G401.6 (cell line): ENCODE data around the gene ZFP2.
"Not testable (repeated sequence)": the region's sequence is repeated elsewhere in the genome, so short reads cannot be mapped to it uniquely, and the experiment has no call there.

ENCODE experiments used
- FAIRE-seq: peaks from 2 replicates; lab custom pipeline; 2012; peaks lifted over from hg19 to GRCh38; lab: Jason Lieb, UNC

Gene ZFP2

DNA sequence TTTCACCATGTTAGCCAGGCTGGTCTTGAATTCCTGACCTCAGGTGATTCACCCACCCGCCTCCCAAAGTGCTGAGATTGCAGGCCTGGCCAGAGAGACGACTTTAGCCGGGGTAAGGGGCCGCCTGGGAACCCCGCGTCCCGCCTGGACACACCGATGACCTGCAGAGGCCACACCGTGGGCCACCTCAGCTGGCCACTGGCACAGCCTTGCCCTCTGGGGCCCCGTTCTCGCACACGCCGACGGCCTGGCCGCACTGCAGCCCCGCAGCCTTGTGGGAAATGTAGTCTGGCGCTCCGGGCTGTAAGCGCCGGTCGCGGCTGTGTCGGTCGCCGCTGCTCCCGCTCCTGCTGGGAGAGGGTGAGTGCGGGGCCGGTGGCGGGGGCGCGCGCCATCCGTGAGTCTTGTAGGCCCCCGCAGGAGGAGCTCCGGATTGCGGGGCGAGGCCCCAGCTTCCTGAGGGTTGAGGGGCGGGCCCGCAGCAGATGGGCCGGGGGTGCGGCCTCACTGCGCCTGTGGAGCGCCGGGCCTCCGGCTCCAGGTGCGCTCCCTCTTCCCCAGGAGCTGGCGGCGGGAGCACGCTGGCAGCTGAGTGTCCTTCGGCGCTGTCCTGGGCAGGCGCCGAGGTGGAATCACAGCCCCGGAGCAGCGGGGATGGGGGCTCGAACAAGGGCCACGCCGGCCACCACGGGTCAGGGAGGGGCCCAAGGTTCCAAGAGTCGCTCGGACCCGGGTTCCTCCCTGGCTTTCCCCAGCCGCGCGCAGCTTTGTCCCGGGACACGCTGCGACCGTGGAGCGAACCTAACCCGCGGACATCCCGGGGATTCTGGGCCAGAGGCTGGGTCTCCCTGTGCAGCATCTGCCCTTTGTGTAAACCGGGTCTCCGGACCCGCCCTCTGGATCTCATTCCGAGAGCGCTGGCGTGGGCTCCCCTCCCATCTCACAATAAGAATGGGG, at the start of gene ZFP2:
Gene ZFP2, plus strand, starts transcription at position 299 of the 957 bp plus-strand sequence. CDS start 35,401 bp downstream, outside the sequence.
- no peak for FAIRE-seq

DNA sequence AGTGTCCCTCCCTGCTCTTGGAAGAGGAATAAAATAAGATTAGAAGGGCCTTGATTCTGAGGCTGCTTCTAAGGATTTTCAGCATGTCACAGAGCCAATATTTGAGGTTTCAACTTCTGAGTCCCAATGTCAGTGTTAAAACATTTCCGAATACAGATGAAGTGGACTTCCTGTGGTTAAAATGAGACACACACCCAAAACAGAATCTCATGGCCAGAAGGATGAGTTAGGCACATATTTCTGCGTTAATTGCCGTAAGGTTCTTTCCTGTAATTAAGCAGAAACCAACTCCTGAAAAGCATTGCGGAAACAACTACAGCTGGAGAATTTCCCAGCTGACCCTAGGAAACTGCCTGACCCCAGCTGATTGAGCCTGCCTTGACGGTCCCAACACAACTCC, 46.4 kb upstream of the ZFP2 start:
- FAIRE-seq, result no peak

DNA sequence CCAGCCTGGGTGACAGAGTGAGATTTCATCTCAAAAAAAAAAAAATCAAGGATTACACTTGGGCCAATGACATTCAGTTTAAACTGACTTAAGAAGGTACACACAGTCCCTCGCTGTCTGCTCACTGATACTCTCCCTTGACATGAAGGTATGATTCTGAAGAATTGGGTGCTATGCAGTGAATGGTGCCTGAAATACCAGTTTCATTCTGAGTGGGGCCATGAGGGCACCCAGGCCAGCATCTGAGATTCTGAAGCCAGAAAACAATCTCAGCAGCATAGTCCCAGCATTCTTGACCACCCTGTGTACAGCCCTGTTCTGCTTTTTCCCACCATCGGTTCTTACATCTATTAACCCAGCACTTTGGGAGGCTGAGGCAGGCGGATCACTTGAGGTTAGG, 43.8 kb upstream of the ZFP2 start:
- FAIRE-seq, result no peak

DNA sequence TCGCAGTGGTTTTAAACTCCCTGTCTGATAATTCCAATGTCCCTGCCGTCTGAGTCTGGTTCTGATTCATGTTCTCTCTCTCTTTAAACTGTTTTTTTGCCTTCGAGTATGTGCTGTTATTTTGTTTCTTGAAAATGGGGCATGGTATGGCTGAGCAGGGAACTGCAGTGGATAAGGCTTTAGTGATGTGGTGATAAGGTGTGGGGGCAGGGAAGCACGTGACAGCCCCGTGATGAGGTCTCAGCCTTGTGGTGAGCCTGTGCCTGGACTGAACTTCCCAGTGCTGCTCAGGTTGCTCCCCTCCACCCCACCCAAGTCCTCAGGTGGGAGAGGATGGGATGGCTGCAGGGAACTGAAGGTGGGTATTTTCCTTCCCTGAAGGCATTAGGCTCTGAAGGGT, 41.4 kb upstream of the ZFP2 start:
- FAIRE-seq, result no peak

DNA sequence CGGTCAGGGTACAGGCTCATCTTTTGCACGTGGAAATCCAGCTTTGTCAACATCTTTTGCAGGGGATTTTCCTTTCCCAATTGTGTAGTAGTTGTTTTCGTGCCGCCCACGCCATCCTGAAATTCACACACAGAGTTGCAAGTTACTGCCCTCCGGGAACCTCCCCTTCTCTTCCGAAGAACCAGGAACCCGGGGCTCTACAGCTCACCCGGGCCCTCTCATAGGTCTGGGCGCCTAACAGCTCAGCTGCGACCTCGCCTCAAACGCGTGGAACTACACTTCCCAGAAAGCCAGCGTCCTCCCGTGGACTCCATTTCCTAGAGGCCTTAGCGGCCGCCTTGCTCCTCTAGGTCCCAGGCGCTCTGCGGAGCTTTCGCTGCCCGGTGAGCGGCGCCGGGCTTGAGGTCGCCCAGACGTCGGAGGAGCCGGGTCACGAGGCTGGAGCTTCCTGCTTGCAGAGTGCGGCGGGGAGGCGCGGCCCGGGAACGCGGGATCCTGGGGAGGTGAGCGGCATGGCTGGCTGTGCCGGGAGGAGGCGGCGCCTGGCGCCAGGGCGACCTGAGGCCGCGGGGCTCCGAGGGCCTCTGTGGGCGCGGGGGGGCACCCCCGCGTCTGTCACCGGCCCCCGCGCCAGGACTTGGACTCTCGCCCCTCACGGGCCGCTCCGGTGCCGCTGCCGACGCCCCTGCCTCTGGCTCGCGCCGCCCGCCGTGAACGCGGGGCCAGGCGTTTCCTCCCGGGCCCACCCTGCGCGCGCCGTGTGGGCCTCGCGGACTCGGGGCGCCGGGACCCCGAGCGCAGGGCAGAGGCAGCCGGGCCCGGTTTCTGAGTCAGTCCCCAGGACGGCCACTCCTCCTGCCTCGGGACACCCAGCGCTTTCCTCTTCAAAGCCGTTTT, 35.8 kb upstream of the ZFP2 start, which contains the start of gene ZNF354B:
Gene ZNF354B, plus strand, starts transcription at position 329 of the 897 bp plus-strand sequence. CDS start 1,095 bp downstream, outside the sequence.
- peak; percentile 84 for FAIRE-seq

DNA sequence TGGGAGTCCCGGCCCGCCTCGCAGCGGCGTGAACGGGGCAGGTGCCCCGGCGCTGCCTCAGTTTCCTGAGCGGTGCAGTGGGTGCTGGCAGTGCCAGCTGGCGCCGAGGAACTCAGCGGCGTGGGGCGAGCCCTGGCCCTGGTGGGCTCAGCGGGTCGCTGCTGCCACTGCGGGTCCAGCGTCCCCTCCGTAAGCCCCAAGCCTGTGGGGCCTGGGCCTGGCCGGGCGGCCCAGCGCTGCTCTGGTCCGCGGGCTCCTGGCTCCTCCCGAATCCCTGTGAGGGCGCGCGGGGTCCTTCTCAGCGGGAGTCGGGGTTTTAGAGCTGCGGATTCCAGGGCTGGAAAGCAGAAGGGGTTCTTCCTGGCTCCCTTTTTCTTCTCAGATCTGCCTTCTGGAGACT, 35.1 kb upstream of the ZFP2 start:
- not testable (repeated sequence) for FAIRE-seq

DNA sequence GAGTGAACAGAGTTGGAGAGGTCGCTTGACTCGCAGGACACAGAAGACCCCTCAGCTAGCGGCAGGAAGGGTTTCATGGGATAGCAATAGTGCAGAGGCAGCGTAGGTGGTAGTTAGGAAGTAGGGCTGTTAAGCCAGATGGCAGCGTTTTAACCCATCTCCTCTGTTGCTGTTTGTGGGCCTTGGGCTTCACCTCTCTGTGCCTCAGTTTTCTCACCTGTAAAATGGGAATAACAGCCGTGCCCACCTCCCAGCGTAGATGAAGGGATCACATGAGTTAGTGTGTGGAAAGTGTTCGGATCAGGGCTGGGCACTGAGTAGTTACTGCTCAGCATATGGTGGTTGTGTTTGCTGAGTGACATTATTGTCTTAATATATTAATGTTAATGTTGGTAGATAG, 34.1 kb upstream of the ZFP2 start:
- no peak for FAIRE-seq

DNA sequence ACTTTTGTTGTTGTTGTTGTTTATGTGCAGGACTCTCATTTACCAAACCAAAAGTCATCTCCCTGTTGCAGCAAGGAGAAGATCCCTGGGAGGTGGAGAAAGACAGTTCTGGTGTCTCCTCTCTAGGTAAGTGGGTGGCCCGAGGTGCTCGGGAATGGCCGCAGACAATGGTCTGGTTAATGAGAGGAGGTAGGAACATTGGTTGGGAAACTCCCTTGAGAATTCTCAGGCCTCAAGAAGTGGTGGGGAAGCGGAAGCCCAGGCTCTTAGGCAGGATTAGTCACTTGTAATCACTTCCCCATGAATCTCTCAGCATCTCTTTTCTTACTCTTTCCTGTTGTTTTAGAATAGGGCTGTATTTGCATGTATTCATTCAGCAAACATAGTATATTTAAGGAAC, 28.8 kb upstream of the ZFP2 start:
- no peak for FAIRE-seq

DNA sequence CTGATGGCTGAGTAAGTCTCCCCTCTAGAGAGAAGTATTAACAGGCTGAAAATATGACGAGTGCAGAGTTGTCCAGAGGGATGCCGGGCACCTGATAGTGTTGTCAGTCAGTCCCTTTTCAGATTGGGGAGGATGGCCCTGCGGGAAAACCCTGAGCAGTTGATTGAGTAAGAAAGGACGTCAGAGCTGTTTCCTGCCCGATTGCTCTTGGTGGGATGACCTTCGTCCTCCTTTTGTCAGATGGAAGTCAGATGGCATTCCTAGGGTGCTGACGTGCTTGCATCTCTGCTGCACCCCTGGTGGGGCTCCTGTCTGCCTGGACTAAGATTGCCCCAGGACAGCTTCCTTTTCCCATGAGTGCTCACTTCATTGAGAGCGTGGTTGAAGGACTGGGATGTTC, 26.1 kb upstream of the ZFP2 start:
- no peak for FAIRE-seq

DNA sequence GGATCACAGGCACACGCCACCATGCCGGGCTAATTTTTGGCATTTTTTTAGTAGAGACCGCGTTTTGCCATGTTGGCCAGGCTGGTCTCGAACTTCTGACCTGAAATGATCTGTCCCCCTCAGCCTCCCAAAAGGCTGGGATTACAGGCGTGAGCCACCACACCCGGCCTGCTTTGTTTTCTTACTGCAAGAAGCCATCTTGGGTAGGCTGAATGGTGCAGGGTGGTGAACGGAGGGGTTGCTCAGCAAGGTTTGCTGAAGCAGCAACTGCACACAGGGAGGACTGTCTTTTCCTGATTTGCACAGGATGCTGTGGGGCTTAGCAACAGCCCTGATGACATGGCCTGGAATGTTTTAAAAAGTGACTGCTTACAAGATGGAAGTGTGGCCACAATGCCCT, 25.3 kb upstream of the ZFP2 start:
- no peak for FAIRE-seq

DNA sequence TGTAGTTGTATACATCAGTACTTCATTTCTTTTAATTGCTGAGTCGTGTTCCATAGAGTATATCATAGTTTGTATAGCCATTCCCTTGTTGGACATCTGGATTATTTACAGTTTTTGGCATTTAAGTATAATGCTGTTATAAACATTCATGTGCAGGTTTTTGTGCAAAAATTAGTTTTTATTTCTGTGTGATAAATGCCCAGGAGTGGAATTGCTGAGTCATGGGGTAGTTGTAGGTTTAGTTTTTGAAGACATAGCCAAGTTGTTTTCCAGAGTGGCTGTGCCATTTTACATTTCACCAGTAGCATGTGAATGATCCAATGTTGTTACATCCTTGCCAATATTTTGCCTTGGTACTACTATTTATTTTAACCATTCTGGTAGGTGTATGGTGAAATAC, 23.4 kb upstream of the ZFP2 start:
- no peak for FAIRE-seq

DNA sequence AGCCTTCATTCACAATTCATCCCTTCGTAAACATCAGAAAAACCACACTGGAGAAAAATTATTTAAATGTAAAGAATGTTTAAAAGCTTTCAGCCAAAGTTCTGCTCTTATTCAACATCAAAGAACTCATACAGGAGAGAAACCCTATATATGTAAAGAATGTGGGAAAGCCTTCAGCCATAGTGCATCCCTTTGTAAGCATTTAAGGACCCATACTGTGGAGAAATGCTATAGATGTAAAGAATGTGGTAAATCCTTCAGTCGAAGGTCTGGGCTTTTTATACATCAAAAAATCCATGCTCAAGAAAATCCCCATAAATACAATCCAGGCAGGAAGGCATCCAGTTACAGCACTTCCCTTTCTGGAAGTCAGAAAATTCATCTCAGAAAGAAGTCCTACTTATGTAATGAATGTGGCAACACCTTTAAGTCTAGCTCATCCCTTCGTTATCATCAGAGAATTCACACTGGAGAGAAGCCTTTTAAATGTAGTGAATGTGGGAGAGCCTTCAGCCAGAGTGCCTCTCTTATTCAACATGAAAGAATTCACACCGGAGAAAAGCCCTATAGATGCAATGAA, 12.5 kb upstream of the ZFP2 start:
- FAIRE-seq, result not testable (repeated sequence)

DNA sequence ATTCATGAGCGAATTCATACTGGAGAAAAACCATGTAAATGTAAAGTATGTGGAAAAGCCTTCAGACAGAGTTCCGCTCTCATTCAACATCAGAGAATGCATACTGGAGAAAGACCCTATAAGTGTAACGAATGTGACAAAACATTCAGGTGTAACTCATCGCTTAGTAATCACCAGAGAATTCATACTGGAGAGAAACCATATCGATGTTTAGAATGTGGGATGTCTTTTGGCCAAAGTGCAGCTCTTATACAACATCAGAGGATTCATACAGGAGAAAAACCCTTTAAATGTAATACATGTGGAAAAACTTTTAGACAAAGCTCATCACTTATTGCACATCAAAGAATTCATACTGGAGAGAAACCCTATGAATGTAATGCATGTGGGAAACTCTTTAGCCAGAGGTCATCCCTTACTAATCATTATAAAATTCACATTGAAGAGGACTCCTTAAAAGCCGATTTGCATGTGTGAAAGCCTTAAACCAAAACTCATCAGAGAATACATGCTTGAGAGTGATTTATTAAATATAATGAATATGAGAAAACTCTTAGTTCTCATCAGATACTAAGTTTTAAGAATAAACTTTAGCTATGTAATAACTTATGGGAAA, 11.8 kb upstream of the ZFP2 start:
- no peak for FAIRE-seq

DNA sequence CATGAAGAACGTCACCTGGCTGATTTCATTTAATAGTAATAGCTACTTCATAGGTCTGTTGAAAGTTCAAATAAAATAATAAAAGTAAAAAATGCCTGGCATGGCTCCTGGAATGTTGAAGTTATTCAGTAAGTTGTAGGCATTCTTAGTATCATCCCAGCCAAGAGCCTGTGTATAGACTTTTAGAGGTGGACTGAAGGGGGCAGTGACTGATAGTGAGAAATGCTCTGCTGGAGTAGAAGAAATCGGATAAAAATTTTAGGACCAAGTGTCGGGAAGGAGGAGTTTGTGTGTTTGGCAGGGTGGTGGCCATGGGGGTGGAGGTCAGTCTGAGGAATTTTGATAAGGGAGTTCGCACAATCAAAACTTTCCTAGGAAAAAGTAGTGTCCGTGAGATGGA, 3.6 kb downstream of the ZFP2 start:
- no peak for FAIRE-seq

DNA sequence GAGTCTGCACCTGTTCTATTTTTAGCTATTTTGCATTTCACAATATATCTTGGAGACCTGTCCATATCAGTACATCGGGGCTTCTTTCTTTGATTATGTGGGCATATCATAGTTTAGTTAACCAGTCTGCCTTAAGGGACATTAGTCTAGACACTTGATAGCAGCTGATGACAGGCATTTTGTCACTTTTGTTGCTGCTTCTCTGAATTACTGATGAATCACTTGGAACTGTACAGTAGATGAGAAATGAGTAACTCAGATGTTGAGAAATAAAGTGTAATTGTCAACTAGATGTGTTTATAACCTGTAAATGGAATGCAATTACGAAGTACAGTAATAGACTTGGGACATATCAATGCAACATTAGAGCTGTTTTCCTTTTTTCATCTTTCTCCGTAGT, 7.1 kb downstream of the ZFP2 start:
- FAIRE-seq, result no peak

DNA sequence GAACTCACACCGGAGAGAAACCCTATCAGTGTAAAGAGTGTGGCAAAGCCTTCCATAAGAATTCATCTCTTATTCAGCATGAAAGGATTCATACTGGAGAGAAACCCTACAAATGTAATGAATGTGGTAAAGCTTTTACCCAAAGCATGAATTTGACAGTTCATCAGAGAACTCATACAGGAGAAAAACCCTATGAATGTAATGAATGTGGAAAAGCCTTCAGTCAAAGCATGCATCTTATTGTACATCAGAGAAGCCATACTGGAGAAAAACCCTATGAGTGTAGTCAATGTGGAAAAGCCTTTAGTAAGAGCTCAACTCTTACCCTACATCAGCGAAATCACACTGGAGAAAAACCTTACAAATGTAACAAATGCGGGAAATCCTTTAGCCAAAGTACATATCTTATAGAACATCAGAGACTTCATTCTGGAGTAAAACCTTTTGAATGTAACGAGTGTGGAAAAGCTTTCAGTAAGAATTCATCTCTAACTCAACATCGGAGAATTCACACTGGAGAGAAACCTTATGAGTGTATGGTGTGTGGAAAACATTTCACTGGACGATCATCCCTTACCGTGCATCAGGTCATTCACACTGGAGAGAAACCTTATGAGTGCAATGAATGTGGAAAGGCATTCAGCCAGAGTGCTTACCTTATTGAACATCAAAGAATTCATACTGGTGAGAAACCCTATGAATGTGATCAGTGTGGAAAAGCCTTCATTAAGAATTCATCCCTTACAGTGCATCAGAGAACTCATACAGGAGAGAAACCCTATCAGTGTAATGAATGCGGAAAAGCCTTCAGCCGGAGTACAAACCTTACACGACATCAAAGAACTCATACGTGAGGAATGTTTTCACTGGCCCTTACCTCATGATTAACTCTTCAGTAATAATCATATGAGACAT, 36.4 kb downstream of the ZFP2 start:
- FAIRE-seq, result no peak

DNA sequence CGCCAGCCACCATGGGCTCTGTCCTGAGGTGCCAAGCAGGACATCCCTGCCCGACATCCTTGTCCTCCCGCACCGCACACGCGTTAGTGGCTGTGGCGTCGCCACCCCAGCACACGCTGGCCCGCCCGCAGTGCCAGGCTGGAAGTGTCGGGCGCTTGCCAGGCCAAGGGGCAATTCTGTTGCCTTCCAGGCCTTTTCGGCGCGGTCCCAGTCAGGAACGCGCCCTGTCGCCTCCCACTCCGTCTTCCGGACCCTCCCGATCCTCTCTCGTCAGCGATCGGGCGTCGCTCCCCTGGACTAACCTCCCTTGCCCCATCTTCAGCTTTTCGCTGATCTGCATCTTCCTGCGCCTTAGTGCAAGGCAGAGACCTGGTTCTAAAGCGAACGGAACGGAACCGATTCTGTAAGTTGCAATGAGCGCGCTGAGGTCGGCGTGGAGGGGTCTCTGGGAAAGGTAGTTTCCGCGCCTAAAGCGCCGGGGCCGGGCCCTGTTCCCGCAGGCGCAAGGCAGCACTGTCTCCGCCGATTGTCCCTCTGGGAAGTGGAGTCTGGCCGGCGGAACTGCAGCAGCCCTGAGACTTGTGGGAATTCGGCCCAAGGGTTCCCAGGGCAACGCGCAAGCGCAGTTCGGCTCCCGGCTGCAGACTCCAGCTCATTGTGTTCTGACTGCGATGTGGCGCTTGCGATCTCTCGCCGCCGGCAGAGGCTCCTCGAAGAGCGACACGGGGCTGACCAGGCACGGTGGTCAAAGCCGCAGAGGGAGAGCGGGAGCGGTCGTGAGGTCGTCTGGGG, 45.1 kb downstream of the ZFP2 start, which contains the start of gene ZNF454:
Gene ZNF454, plus strand, starts transcription at position 630 of the 792 bp plus-strand sequence. CDS start 1,594 bp downstream, outside the sequence.
- FAIRE-seq, result no peak

DNA sequence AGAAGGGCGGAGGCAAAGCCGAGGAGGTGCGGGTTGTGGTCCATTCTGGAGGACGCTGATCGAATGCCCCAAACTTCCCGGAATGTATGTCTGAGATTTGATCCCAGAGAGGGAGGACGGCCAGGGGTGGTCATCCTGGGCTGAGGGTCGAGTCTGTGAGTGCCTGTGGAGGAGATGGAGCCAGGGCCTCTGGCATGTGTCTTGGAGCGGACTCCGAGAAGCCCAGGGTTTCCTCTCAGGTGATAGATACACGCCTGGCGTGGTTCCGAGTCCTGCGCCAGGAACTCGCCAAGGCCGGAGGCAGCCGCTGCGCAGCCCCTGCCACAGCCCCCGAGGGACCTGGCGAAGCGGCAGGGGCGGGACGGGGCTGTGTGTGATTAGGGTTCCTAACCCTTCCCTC, 45.6 kb downstream of the ZFP2 start:
- no peak for FAIRE-seq

DNA sequence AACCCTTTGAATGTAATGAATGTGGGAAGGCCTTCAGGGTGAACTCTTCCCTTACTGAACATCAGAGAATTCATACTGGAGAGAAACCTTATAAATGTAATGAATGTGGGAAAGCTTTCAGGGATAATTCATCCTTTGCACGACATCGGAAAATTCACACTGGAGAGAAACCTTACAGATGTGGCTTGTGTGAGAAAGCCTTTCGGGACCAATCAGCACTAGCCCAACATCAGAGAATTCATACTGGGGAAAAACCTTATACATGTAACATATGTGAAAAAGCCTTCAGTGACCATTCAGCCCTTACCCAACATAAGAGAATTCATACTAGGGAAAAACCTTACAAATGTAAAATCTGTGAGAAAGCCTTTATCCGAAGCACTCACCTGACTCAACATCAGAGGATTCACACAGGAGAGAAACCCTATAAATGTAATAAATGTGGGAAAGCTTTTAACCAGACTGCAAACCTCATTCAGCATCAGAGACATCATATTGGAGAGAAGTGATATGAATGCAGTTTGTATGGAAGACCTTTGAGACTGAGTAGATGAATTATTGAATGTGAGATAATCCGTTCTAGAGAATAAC, 69.8 kb downstream of the ZFP2 start:
- no peak for FAIRE-seq

DNA sequence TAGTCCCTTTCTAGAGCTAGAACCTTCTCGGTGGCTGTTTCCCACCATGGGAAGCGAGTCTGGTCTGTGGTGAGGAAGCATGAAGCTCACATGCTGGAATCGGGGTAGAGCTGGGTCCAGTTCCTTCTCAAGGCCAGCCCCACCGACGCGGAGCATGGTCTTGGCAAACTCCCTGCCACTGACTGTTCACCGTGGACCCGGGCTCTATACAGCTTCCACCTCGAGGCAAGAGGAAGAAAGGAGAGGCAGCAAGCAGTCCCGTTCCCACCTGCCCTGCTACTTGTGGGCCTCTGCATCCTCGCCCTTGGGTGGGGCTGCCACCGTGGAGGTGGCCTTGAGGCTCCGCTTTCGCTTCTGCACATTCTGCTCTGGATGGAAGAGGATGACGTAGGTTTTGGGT, 85.7 kb downstream of the ZFP2 start:
- FAIRE-seq, result no peak
